ENCODE measurements around the gene ZDHHC19. TPM values are rescaled to one million over a fixed set of nuclear protein-coding genes. Genes with fewer than 3 reads are reported as not detected.
"Not testable (repeated sequence)": the region's sequence is repeated elsewhere in the genome, so short reads cannot be mapped to it uniquely, and the experiment has no call there.

ZDHHC19 gene
- total RNA-seq, 2 experiments from 2014 or later, result not detected

DNA sequence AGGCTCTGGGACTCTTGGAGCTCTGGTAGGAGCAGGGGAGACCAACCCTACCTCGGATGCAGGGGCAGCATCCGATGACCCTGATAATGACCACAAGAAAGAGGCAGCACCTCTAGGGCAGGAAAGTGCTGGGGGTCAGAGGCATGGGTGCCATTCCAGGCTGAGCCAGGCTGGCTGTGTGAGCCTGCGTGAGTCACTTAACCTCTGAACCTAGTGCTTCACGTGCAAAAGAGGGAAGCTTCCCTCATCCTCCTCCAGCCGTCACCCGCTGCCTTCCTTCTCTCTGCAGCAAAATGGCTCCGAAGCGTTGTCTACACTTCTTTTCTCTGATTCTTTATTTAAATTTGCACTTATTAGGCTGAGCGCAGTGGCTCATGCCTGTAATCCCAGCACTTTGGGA lies 35.5 kb downstream of the ZDHHC19 start:
- Mint-ChIP-seq H3K4me1 (ENCODE audit: low read depth) (peaks cover 31% of the 10 kb centered on the region), H3K4me3 (no peak overlapping the region), H3K36me3 (ENCODE audit: low read depth) (no peaks in the 10 kb centered on the region), H3K9me3 (no peaks in the 10 kb centered on the region), H3K27me3 (no peaks in the 10 kb centered on the region), H3K27ac (no peak overlapping the region)
- no peak for ATAC-seq (ENCODE audit: poor library complexity)
- ChIA-PET POLR2A (no interaction called here), CTCF (no interaction called here)
- DNase-seq, result peak in 1 of 14 experiments; percentile 27
- Histone ChIP-seq H3K4me1 (ENCODE audit: insufficient read depth, low read length) (peaks cover 29% of the 10 kb centered on the region), H3K27me3 (ENCODE audit: control insufficient read depth in 1 of 2, insufficient read depth in 2 of 2, low read length in 2 of 2) (no peaks in the 10 kb centered on the region), H3K36me3 (ENCODE audit: insufficient read depth, low read length) (no peaks in the 10 kb centered on the region), H3K4me3 (ENCODE audit: low read length) (no peak overlapping the region), H3K9me3 (ENCODE audit: control insufficient read depth in 1 of 2, insufficient read depth in 1 of 2, low read length in 2 of 2) (no peaks in the 10 kb centered on the region), H3K27ac (ENCODE audit: low read depth in 1 of 2, low read length in 2 of 2) (no peak overlapping the region)
- TF ChIP-seq, protein P1, sequence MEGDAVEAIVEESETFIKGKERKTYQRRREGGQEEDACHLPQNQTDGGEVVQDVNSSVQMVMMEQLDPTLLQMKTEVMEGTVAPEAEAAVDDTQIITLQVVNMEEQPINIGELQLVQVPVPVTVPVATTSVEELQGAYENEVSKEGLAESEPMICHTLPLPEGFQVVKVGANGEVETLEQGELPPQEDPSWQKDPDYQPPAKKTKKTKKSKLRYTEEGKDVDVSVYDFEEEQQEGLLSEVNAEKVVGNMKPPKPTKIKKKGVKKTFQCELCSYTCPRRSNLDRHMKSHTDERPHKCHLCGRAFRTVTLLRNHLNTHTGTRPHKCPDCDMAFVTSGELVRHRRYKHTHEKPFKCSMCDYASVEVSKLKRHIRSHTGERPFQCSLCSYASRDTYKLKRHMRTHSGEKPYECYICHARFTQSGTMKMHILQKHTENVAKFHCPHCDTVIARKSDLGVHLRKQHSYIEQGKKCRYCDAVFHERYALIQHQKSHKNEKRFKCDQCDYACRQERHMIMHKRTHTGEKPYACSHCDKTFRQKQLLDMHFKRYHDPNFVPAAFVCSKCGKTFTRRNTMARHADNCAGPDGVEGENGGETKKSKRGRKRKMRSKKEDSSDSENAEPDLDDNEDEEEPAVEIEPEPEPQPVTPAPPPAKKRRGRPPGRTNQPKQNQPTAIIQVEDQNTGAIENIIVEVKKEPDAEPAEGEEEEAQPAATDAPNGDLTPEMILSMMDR (IDR thresholded peaks at IDR 0.05), result no peak
- intact Hi-C loops (cut with DNase I, micrococcal nuclease), result no loop called here

DNA sequence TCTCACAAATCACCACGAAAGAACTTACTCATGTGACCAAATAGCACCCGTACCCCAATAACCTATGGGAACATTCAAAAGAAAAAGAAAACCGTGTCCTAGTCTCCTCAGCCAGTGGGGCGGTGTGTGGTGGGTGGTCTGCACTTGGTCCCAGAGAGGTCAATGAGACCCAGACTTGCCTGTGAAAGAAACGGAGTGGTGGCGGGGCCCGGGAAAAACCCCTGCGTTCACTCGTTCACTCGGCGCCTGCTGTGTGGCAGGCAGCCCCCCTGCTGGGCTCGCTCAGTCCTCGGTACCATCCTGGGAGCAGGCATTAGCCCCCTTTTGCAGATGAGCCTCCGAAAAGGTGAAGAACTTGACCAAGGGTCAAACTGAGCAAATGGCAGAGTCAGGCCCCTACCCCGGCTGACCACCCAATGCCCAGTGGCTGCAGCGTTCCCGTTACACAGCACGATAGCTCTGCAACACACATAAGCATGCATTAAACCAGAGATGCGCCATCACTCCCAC lies 36.0 kb downstream of the ZDHHC19 start:
- H3K36me3 Mint-ChIP-seq (ENCODE audit: low read depth), result no peaks in the 10 kb centered on the region
- TF ChIP-seq, protein P1 (IDR thresholded peaks at IDR 0.05), result no peak
- H3K27me3 Mint-ChIP-seq, result no peaks in the 10 kb centered on the region
- no peak overlapping the region for H3K27ac Mint-ChIP-seq
- no peaks in the 10 kb centered on the region for H3K27me3 ChIP-seq (ENCODE audit: control insufficient read depth in 1 of 2, insufficient read depth in 2 of 2, low read length in 2 of 2)
- ChIA-PET CTCF (no interaction called here), POLR2A (no interaction called here)
- intact Hi-C loops (cut with DNase I, micrococcal nuclease), result no loop called here
- peaks cover 24% of the 10 kb centered on the region for H3K4me1 ChIP-seq (ENCODE audit: insufficient read depth, low read length)
- no peak overlapping the region for H3K4me3 Mint-ChIP-seq
- no peaks in the 10 kb centered on the region for H3K9me3 ChIP-seq (ENCODE audit: control insufficient read depth in 1 of 2, insufficient read depth in 1 of 2, low read length in 2 of 2)
- no peak overlapping the region for H3K27ac ChIP-seq (ENCODE audit: low read depth in 1 of 2, low read length in 2 of 2)
- no peak overlapping the region for H3K4me3 ChIP-seq (ENCODE audit: low read length)
- H3K36me3 ChIP-seq (ENCODE audit: insufficient read depth, low read length), result no peaks in the 10 kb centered on the region
- ATAC-seq (ENCODE audit: poor library complexity) (no peak), DNase-seq (no peak)
- no peaks in the 10 kb centered on the region for H3K9me3 Mint-ChIP-seq
- H3K4me1 Mint-ChIP-seq (ENCODE audit: low read depth), result peaks cover 27% of the 10 kb centered on the region

DNA sequence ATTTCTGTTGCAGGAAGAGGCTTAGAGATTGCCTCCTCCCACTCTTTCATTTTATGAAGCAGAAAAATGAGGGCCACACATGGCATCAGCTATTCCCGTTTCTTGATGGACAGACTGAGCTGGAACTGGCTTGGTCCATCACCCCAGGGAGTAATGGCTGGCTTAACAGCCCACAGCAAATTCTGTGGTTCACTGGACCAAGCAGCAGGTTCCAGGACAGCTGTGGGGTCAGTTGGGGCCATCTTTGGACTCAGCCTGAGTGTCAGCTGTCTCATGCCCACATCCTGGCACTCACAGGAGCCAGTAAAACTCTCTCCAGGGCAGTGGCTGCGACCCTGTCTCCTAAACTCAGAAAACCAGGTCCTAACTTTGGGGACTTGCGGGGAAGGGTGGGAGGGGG lies 36.5 kb downstream of the ZDHHC19 start:
- H3K9me3 Mint-ChIP-seq, result no peaks in the 10 kb centered on the region
- Histone ChIP-seq H3K36me3 (ENCODE audit: insufficient read depth, low read length) (no peaks in the 10 kb centered on the region), H3K27ac (ENCODE audit: low read depth in 1 of 2, low read length in 2 of 2) (no peak overlapping the region), H3K9me3 (ENCODE audit: control insufficient read depth in 1 of 2, insufficient read depth in 1 of 2, low read length in 2 of 2) (no peaks in the 10 kb centered on the region), H3K27me3 (ENCODE audit: control insufficient read depth in 1 of 2, insufficient read depth in 2 of 2, low read length in 2 of 2) (no peaks in the 10 kb centered on the region), H3K4me3 (ENCODE audit: low read length) (no peak overlapping the region), H3K4me1 (ENCODE audit: insufficient read depth, low read length) (peaks cover 18% of the 10 kb centered on the region)
- H3K4me1 Mint-ChIP-seq (ENCODE audit: low read depth), result peaks cover 22% of the 10 kb centered on the region
- H3K27ac Mint-ChIP-seq, result peak overlapping the region; percentile 64
- no peak for ATAC-seq (ENCODE audit: poor library complexity)
- ChIA-PET POLR2A (no interaction called here), CTCF (no interaction called here)
- H3K27me3 Mint-ChIP-seq, result no peaks in the 10 kb centered on the region
- no peak for DNase-seq
- intact Hi-C loops (cut with DNase I, micrococcal nuclease), result no loop called here
- no peak overlapping the region for H3K4me3 Mint-ChIP-seq
- no peaks in the 10 kb centered on the region for H3K36me3 Mint-ChIP-seq (ENCODE audit: low read depth)
- TF ChIP-seq, protein P1 (IDR thresholded peaks at IDR 0.05), result no peak

GRCh38 chr3:196170296-196170695 lies 40.9 kb downstream of the ZDHHC19 start:
- H3K9me3 Mint-ChIP-seq; intact Hi-C loops (cut with DNase I, micrococcal nuclease); H3K9me3 ChIP-seq (ENCODE audit: control insufficient read depth in 1 of 2, insufficient read depth in 1 of 2, low read length in 2 of 2); H3K27ac Mint-ChIP-seq; H3K4me1 Mint-ChIP-seq (ENCODE audit: low read depth); DNase-seq; H3K27me3 ChIP-seq (ENCODE audit: control insufficient read depth in 1 of 2, insufficient read depth in 2 of 2, low read length in 2 of 2); H3K27ac ChIP-seq (ENCODE audit: low read depth in 1 of 2, low read length in 2 of 2); ATAC-seq (ENCODE audit: poor library complexity); H3K4me3 ChIP-seq (ENCODE audit: low read length); POLR2A ChIA-PET; H3K36me3 Mint-ChIP-seq (ENCODE audit: low read depth); CTCF ChIA-PET; H3K27me3 Mint-ChIP-seq; H3K36me3 ChIP-seq (ENCODE audit: insufficient read depth, low read length); H3K4me1 ChIP-seq (ENCODE audit: insufficient read depth, low read length); H3K4me3 Mint-ChIP-seq: not testable (repeated sequence)

Measured in CD4-positive, alpha-beta T cell (primary cell).